SK-N-SH (cell line): ENCODE results near the gene FRK.

Experiments used
- CTCF ChIP-seq: fragments of 200-600 bp; sonication (generic); IDR thresholded peaks from 2 replicates; pipeline ENCODE4 v1.6.1; 2017; ENCODE audit warnings: antibody characterized with exemption, mild to moderate bottlenecking, moderate library complexity
- EZH2phosphoT487 ChIP-seq: fragments of 200-600 bp; sonication (generic); IDR thresholded peaks from 2 replicates; pipeline ENCODE4 v1.6.1; 2017; ENCODE audit warnings: low read depth, mixed run types, mild to moderate bottlenecking, antibody characterized with exemption, moderate library complexity, borderline replicate concordance
- FOSL2 ChIP-seq: IDR thresholded peaks from 2 replicates; pipeline ENCODE4 v1.4.0; 2012; ENCODE audit warnings: low read depth, mild to moderate bottlenecking, moderate library complexity, borderline replicate concordance
- GABPA ChIP-seq: IDR thresholded peaks from 2 replicates; pipeline ENCODE4 v1.4.0; 2012; ENCODE audit warnings: low read depth, mild to moderate bottlenecking
- POLR2AphosphoS5 ChIP-seq: IDR thresholded peaks from 2 replicates; pipeline ENCODE4 v1.6.1; 2012; ENCODE audit warnings: low read depth, low read length
- REST ChIP-seq: IDR thresholded peaks from 2 replicates; pipeline ENCODE4 v1.6.1; 2012; ENCODE audit warnings: mild to moderate bottlenecking, low read depth, low read length, moderate library complexity
- TAF1 ChIP-seq: IDR thresholded peaks from 2 replicates; pipeline ENCODE4 v1.6.1; 2012; ENCODE audit warnings: low read depth, mild to moderate bottlenecking, low read length, moderate library complexity, borderline replicate concordance
- USF2 ChIP-seq: fragments of 150-350 bp; IDR thresholded peaks from 2 replicates; pipeline ENCODE4 v1.6.1; 2017; ENCODE audit warnings: antibody characterized with exemption, low read length, low read depth, borderline replicate concordance

GRCh38 chr6:116010386-116010785, 50.3 kb downstream of the FRK start:
- TF ChIP-seq TAF1 (no peak), EZH2phosphoT487 (no peak), CTCF (no peak), FOSL2 (no peak), REST (no peak), POLR2AphosphoS5 (no peak), USF2 (no peak), GABPA (no peak)
